Fibroblast of skin of left quadriceps (primary cell): ENCODE measurements around the gene HAP1.
"Not testable (repeated sequence)": the region's sequence is repeated elsewhere in the genome, so short reads cannot be mapped to it uniquely, and the experiment has no call there.

ENCODE experiments used
- DNase-seq, 2 experiments: peaks; one replicate each; pipeline ENCODE4 v3.0.0-alpha.2; 2013; ENCODE audit warnings: low read depth in 2 of 2

HAP1 gene

GRCh38 chr17:41689497-41690299, 44.7 kb downstream of the HAP1 start:
- DNase-seq, result peak in 1 of 2 experiments; percentile 50

- peak; percentile 99 for DNase-seq
Measured at GRCh38 chr17:41688641-41689496, 45.6 kb downstream of the HAP1 start, which contains the start of gene EIF1. Gene EIF1, plus strand, starts transcription at chr17:41688885. Its CDS starts 154 bp downstream, at chr17:41689039.

- DNase-seq, result no peak
Measured at GRCh38 chr17:41687828-41688640, 46.4 kb downstream of the HAP1 start.

- no peak for DNase-seq
Measured at GRCh38 chr17:41686281-41686680, 48.2 kb downstream of the HAP1 start.

- not testable (repeated sequence) for DNase-seq
Measured at GRCh38 chr17:41685753-41686152, 48.7 kb downstream of the HAP1 start.

- DNase-seq, result no peak
Measured at GRCh38 chr17:41684035-41684434, 50.4 kb downstream of the HAP1 start.

GRCh38 chr17:41683441-41684007, 50.9 kb downstream of the HAP1 start:
- no peak for DNase-seq

GRCh38 chr17:41682631-41683030, 51.8 kb downstream of the HAP1 start:
- no peak for DNase-seq

GRCh38 chr17:41681776-41682175, 52.7 kb downstream of the HAP1 start:
- no peak for DNase-seq

- no peak for DNase-seq
Measured at GRCh38 chr17:41680426-41681040, 53.9 kb downstream of the HAP1 start.

- no peak for DNase-seq
Measured at GRCh38 chr17:41679740-41680425, 54.6 kb downstream of the HAP1 start.

- no peak for DNase-seq
Measured at GRCh38 chr17:41678907-41679739, 55.3 kb downstream of the HAP1 start.

GRCh38 chr17:41678411-41678906, 56.0 kb downstream of the HAP1 start:
- DNase-seq, result no peak

GRCh38 chr17:41676058-41676419, 58.4 kb downstream of the HAP1 start:
- DNase-seq, result no peak

- not testable (repeated sequence) for DNase-seq
Measured at GRCh38 chr17:41675157-41676057, 59.0 kb downstream of the HAP1 start.
